ENCODE data around the gene FAM131B.

- TF ChIP-seq CTCF (IDR thresholded peaks at IDR 0.05; ENCODE audit: low read length) (no peak), EZH2 (IDR thresholded peaks at IDR 0.05; ENCODE audit: borderline replicate concordance, low read length) (no peak)
Observed at GRCh38 chr7:143401265-143401664, 38.8 kb upstream of the FAM131B start.

Data from OCI-LY1 (cell line).